ENCODE measurements around the gene C1orf115.

DNA sequence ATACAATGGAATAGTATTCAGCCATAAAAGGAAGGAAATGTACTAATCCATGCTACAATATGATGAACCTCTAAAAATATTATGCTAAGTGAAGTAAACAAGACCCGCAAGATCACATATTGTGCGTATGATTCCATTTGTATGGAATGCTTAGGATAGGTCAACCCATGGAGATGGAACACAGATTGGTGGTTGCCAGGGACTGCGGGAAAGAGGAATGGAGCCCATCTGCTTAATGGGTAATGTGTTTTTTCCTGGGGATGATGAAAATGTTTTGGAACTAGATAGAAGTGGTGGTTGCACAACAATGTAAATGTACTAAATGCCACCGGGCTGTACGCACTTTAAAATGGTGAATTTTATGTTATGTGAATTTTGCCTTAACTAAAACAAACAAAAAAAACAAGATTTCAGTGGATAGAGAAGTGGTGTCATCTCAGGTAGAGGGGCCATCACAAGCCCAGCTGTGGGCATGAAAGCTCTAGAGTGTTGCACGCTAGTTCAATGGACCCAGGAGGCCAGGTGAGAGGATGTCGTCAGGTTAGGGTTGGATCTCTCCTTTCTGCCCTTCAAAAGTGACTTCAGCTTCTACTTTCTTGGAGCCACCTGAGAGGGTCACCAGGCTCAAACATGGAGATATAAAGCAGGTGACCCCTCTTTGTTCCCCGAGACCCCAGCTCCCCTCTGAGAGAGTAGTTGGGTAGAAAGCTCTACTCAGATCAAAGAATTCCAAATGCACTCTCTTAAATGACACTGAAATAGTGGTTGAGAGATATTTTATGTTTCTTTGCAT lies 2.5 kb downstream of the C1orf115 start:
- TF ChIP-seq CTCF (IDR thresholded peaks at IDR 0.05; ENCODE audit: insufficient read depth, low read length) (no peak), POLR2AphosphoS5 (IDR thresholded peaks at IDR 0.05; ENCODE audit: low read depth) (no peak), REST (IDR thresholded peaks at IDR 0.05; ENCODE audit: insufficient replicate concordance, low read depth) (no peak), GABPA (IDR thresholded peaks at IDR 0.05; ENCODE audit: low read depth) (no peak), SPI1 (IDR thresholded peaks at IDR 0.05; ENCODE audit: borderline replicate concordance, low read depth) (no peak)
